IMR-90 (cell line): Measurements from ENCODE around the gene BCAS3. TPM values are rescaled to one million over a fixed set of nuclear protein-coding genes. Genes with fewer than 3 reads are reported as not detected.

Experiments
- ATAC-seq: fragments of 200-7000 bp; cut with Tn5 transposase; 2 replicates; pipeline ENCODE4 v1.9.1; 2020; ENCODE audit warnings: low read depth, mild to moderate bottlenecking, moderate library complexity
- BruUV-seq: library from RNA; stranded (reverse); fragments of 400-500 nt; replicated peaks from 2 replicates; lab custom pipeline; 2021; lab: Mats Ljungman, UMichigan
- CTCF ChIA-PET: fragments of 300-600 bp; formaldehyde crosslinking; extraction: SDS; loops from one replicate; lab custom pipeline; 2021; ENCODE audit warnings: antibody characterized with exemption; lab: Yijun Ruan, JAX
- POLR2A ChIA-PET: fragments of 300-600 bp; sonication (Branson Sonifier 250); formaldehyde crosslinking; loops from one replicate; lab custom pipeline; 2022; ENCODE audit warnings: antibody characterized with exemption; ENCODE audit not compliant: unreplicated experiment; lab: Charles Lee
- DNase-seq: peaks from one replicate; pipeline ENCODE4 v3.0.0; 2013
- H2AFZ ChIP-seq: replicated peaks from 2 replicates; pipeline ENCODE3; 2013; ENCODE audit warnings: low read length, mild to moderate bottlenecking; ENCODE audit not compliant: poor library complexity
- H2AK5ac ChIP-seq: 2 replicates; pipeline ENCODE4 v1.6.1; 2013; ENCODE audit warnings: low read depth, low read length, inconsistent platforms
- H2AK9ac ChIP-seq: replicated peaks from 2 replicates; pipeline ENCODE3; 2013; ENCODE audit warnings: mild to moderate bottlenecking, low read depth, low read length, moderate library complexity; ENCODE audit not compliant: poor library complexity
- H2BK120ac ChIP-seq: 2 replicates; pipeline ENCODE4 v1.6.1; 2013; ENCODE audit warnings: low read depth, low read length, inconsistent platforms
- H2BK15ac ChIP-seq: 3 replicates; pipeline ENCODE4 v1.6.1; 2013; ENCODE audit warnings: low read depth, low read length, inconsistent platforms
- H2BK20ac ChIP-seq: 2 replicates; pipeline ENCODE4 v1.6.1; 2013; ENCODE audit warnings: low read depth, mild to moderate bottlenecking, inconsistent platforms, low read length, moderate library complexity
- H2BK5ac ChIP-seq: 2 replicates; pipeline ENCODE4 v1.6.1; 2013; ENCODE audit warnings: mild to moderate bottlenecking, low read depth, low read length, inconsistent platforms; ENCODE audit not compliant: poor library complexity, severe bottlenecking
- H3K14ac ChIP-seq: replicated peaks from 2 replicates; pipeline ENCODE4 v1.6.1; 2013; ENCODE audit warnings: low read depth, low read length, inconsistent platforms
- H3K18ac ChIP-seq: 2 replicates; pipeline ENCODE4 v1.6.1; 2013; ENCODE audit warnings: low read depth, low read length, control low read depth
- H3K23ac ChIP-seq: 2 replicates; pipeline ENCODE4 v1.6.1; 2013; ENCODE audit warnings: low read depth, low read length, inconsistent platforms
- H3K27ac ChIP-seq: 2 replicates; pipeline ENCODE4 v1.5.1; 2013; ENCODE audit warnings: mild to moderate bottlenecking, control low read depth, low read length; ENCODE audit not compliant: insufficient read depth
- H3K27me3 ChIP-seq: 2 replicates; pipeline ENCODE4 v1.6.1; 2013; ENCODE audit warnings: low read length; ENCODE audit not compliant: control insufficient read depth, insufficient read depth
- H3K36me3 ChIP-seq: 2 replicates; pipeline ENCODE4 v1.6.1; 2013; ENCODE audit warnings: low read length, mixed read lengths; ENCODE audit not compliant: control insufficient read depth, insufficient read depth
- H3K4ac ChIP-seq: 2 replicates; pipeline ENCODE4 v1.6.1; 2013; ENCODE audit warnings: low read depth, low read length, inconsistent platforms
- H3K4me1 ChIP-seq: 2 replicates; pipeline ENCODE4 v1.6.1; 2013; ENCODE audit warnings: low read length, mixed read lengths; ENCODE audit not compliant: control insufficient read depth, insufficient read depth
- H3K4me2 ChIP-seq: 2 replicates; pipeline ENCODE4 v1.6.1; 2013; ENCODE audit warnings: low read depth, mild to moderate bottlenecking, control low read depth, low read length, moderate library complexity
- H3K4me3 ChIP-seq: 2 replicates; pipeline ENCODE4 v1.5.1; 2013; ENCODE audit warnings: low read depth, mild to moderate bottlenecking, control low read depth, low read length, moderate library complexity; ENCODE audit not compliant: insufficient read depth
- H3K56ac ChIP-seq: 2 replicates; pipeline ENCODE4 v1.6.1; 2013; ENCODE audit warnings: low read length, inconsistent platforms; ENCODE audit not compliant: insufficient read depth; ENCODE audit errors: extremely low read depth
- H3K79me1 ChIP-seq, 2 experiments: 2 replicates each; pipeline ENCODE4 v1.6.1; 2013; ENCODE audit warnings: low read length in 2 of 2, inconsistent platforms in 1 of 2, low read depth in 1 of 2
- H3K9ac ChIP-seq: 2 replicates; pipeline ENCODE4 v1.6.1; 2013; ENCODE audit warnings: low read depth, low read length, control low read depth
- H3K9me1 ChIP-seq: 2 replicates; pipeline ENCODE4 v1.6.1; 2013; ENCODE audit warnings: low read length, inconsistent platforms; ENCODE audit not compliant: insufficient read depth
- H3K9me3 ChIP-seq: 2 replicates; pipeline ENCODE4 v1.6.1; 2013; ENCODE audit warnings: low read length; ENCODE audit not compliant: control insufficient read depth, insufficient read depth
- H4K20me1 ChIP-seq: 2 replicates; pipeline ENCODE4 v1.6.1; 2013; ENCODE audit warnings: low read length, inconsistent platforms; ENCODE audit not compliant: insufficient read depth
- H4K5ac ChIP-seq: 2 replicates; pipeline ENCODE4 v1.6.1; 2013; ENCODE audit warnings: mild to moderate bottlenecking, low read depth, low read length, control low read depth
- H4K8ac ChIP-seq, 2 experiments: 2 replicates each; pipeline ENCODE4 v1.6.1; 2013; ENCODE audit warnings: low read depth in 2 of 2, low read length in 2 of 2, control low read depth in 1 of 2, inconsistent platforms in 1 of 2
- H4K91ac ChIP-seq: 2 replicates; pipeline ENCODE4 v1.6.1; 2013; ENCODE audit warnings: low read depth, low read length, inconsistent platforms; ENCODE audit not compliant: insufficient read depth
- CHD1 ChIP-seq: IDR thresholded peaks from 2 replicates; pipeline ENCODE4 v1.6.1; 2012; ENCODE audit warnings: low read depth, low read length, improper control_type of control experiment
- MAZ ChIP-seq: IDR thresholded peaks from 2 replicates; pipeline ENCODE4 v1.6.1; 2012; ENCODE audit warnings: low read depth, mild to moderate bottlenecking, low read length, improper control_type of control experiment, moderate library complexity, borderline replicate concordance
- POLR2A ChIP-seq: IDR thresholded peaks from 2 replicates; pipeline ENCODE4 v1.6.1; 2012; ENCODE audit warnings: mild to moderate bottlenecking, low read depth, low read length
- RCOR1 ChIP-seq: IDR thresholded peaks from 2 replicates; pipeline ENCODE4 v1.6.1; 2012; ENCODE audit warnings: mild to moderate bottlenecking, low read length, improper control_type of control experiment; ENCODE audit not compliant: insufficient replicate concordance
- WGBS, 2 experiments: methylation state at CpG; one replicate each; pipeline versions ENCODE4 v1.1.5 to v1.1.7; 2013; ENCODE audit warnings: missing lambda C conversion rate in 2 of 2; ENCODE audit not compliant: insufficient read length in 1 of 2; ENCODE audit errors: extremely low coverage in 2 of 2; 5-methylcytosine and 5-hydroxymethylcytosine counted together
- dilution Hi-C: fragments of 300-500 bp; cut with HindIII; formaldehyde crosslinking; loops from one replicate; pipeline ENCODE4 v1.14.3; 2018; ENCODE audit warnings: low sequenced_read_pairs; ENCODE audit not compliant: unreplicated experiment
- in situ Hi-C: fragments of 300-500 bp; cut with MboI; formaldehyde crosslinking; loops from 3 replicates; pipeline ENCODE4 v1.14.3; 2019; ENCODE audit warnings: low sequenced_read_pairs, inconsistent platforms, mixed read lengths
- intact Hi-C: fragments of 100-400 bp; cut with micrococcal nuclease; formaldehyde crosslinking; loops from 2 replicates; pipeline ENCODE4 v1.10.0; 2022
- polyA plus RNA-seq, 3 experiments: library from polyadenylated mRNA; depleted of rRNA; stranded (reverse); fragments of >200 nt; gene quantifications; 2 replicates each; pipeline ENCODE4 v1.2.3, GENCODE V29; 2012; ENCODE audit warnings: low replicate concordance in 1 of 3
- total RNA-seq: library from RNA; depleted of rRNA; stranded (reverse); fragments of >200 nt; gene quantifications from 2 replicates; pipeline ENCODE4 v1.2.3, GENCODE V29; 2012

Gene BCAS3
- total and polyA plus RNA-seq, 2 of the 4 experiments (the other 2 are of a cell fraction): 6.3 to 27.1 TPM

DNA sequence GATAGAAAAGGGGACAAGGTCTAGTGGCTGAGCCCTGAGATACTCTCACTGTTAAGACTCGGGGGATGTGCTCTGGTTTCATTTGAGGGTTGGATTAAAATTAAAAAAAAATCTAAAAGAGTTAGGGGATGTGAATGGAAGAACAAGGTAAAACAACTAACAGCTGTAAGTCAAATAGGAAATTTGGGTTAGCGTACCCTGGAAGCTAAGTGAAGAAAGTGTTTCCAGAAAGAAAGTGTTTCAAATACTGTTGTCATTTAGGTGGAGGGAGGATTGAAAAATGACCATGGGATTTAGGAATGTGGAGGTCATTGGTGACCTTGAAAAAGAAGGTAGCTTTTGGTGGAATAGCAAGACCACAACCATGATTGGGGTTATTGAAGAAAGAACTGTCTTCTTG, 40.0 kb upstream of the BCAS3 start:
- Histone ChIP-seq H2BK20ac (no peak overlapping the region), H3K9me3 (no peaks in the 10 kb centered on the region), H3K18ac (no peak overlapping the region), H2AK5ac (no peak overlapping the region), H2AFZ (no peak overlapping the region), H3K27me3 (no peaks in the 10 kb centered on the region), H3K4me1 (peaks cover 8% of the 10 kb centered on the region), H3K4ac (no peak overlapping the region), H3K9me1 (0 out of 2 replicates have a peak, but pooled peaks cover 3% of the 10 kb centered on the region), H2BK15ac (no peak overlapping the region), H3K56ac (no peak overlapping the region), H2BK120ac (no peak overlapping the region), H3K14ac (no peak overlapping the region), H3K79me1 (peaks cover 29 to 56% of the 10 kb centered on the region in 2 experiments), H4K5ac (no peak overlapping the region), H3K27ac (no peak overlapping the region), H3K4me3 (no peak overlapping the region), H4K20me1 (peaks cover 20% of the 10 kb centered on the region; the same call in 1 of the 2 replicates), H2AK9ac (no peak overlapping the region), H3K9ac (no peak overlapping the region), H4K91ac (no peak overlapping the region), H2BK5ac (no peak overlapping the region), H3K23ac (no peak overlapping the region), H4K8ac (no peak overlapping the region), H3K4me2 (no peak overlapping the region), H3K36me3 (peaks cover 10% of the 10 kb centered on the region)
- no peak for DNase-seq
- in situ Hi-C loops (loop anchor here (10.0 to 25.0 kb wide), 2 partner anchors 113 to 500 kb away; partner anchors contain the start of genes APPBP2 and CA4), intact Hi-C loops (loop anchor here (1.0 to 10.0 kb wide), 6 partner anchors 35 to 493 kb away; partner anchors contain the start of genes APPBP2 and CA4), dilution Hi-C loops (no loop called here)
- POLR2A ChIA-PET: no interaction called here
- TF ChIP-seq MAZ (no peak), POLR2A (no peak), CHD1 (no peak), RCOR1 (no peak)
- no peak for ATAC-seq
- CTCF ChIA-PET: interaction anchor here (0.8 to 1.7 kb wide), 4 partner anchors 34 to 168 kb away, joined by 3 to 6 read pairs (median 3); no protein-coding TSS in a partner anchor
- no TSS peak for BruUV-seq
- WGBS, 2 experiments: no CpG with 5 or more reads among the region's 2 CpGs
